Esophagus squamous epithelium (tissue), 5 donors: ENCODE data around the gene SDHB. TPM values are rescaled to one million over a fixed set of nuclear protein-coding genes. Genes with fewer than 3 reads are reported as not detected.

Source experiments
- DNase-seq: peaks from one replicate; lab custom pipeline; 2025; lab: John Stamatoyannopoulos, UW
- H3K27ac ChIP-seq, 4 donors: fragments of 200-600 bp; sonication (generic); one replicate each; pipeline ENCODE4 v1.5.1; 2016 to 2019; ENCODE audit warnings: mild to moderate bottlenecking in 1 of 4
- H3K27me3 ChIP-seq, 4 donors: fragments of 200-600 bp; sonication (generic); 1 replicate in 3 of 4; 2 replicates in 1 of 4; pipeline versions ENCODE4 v1.5.1 to v1.6.0; 2017 to 2021; ENCODE audit warnings: antibody characterized with exemption in 1 of 4
- H3K36me3 ChIP-seq, 3 donors: fragments of 200-600 bp; sonication (generic); one replicate each; pipeline ENCODE4 v1.5.1; 2016 to 2019
- H3K4me1 ChIP-seq, 3 donors: fragments of 200-600 bp; sonication (generic); one replicate each; pipeline ENCODE4 v1.5.1; 2017 to 2019
- H3K4me3 ChIP-seq, 4 donors: fragments of 200-600 bp; sonication (generic); 1 replicate in 3 of 4; 2 replicates in 1 of 4; pipeline ENCODE4 v1.5.1; 2016 to 2019; ENCODE audit warnings: mild to moderate bottlenecking in 2 of 4, moderate library complexity in 1 of 4
- H3K9me3 ChIP-seq, 3 donors: fragments of 200-600 bp; sonication (generic); one replicate each; pipeline ENCODE4 v1.5.1; 2016 to 2019
- POLR2A ChIP-seq, 4 donors: fragments of 450-650 bp; IDR thresholded peaks; one replicate each; pipeline ENCODE4 v1.6.1; 2017; ENCODE audit warnings: antibody characterized with exemption in 4 of 4, mild to moderate bottlenecking in 4 of 4, moderate library complexity in 3 of 4
- WGBS, 2 donors: methylation state at CpG; one replicate each; pipeline ENCODE4 v1.1.5; 2018; 5-methylcytosine and 5-hydroxymethylcytosine counted together
- intact Hi-C: fragments of 100-400 bp; cut with DNase I; formaldehyde crosslinking; loops from one replicate; pipeline ENCODE4 v1.15.0; 2022
- total RNA-seq, 4 donors: library from RNA; depleted of rRNA; stranded (reverse); fragments of >200 nt; gene quantifications; one replicate each; pipeline ENCODE4 v1.1.0, GENCODE V29; 2016
- TF ChIP-seq, protein P1 (sequence below), 6 experiments: fragments of 450-650 bp in 4 of 6; fragments of 200-600 bp in 2 of 6; sonication (generic) in 2 of 6; IDR thresholded peaks; one replicate each; pipeline ENCODE4 v1.5.1; 2016 to 2019; ENCODE audit warnings: antibody characterized with exemption in 6 of 6, mild to moderate bottlenecking in 4 of 6, moderate library complexity in 4 of 6
- donor health status: DM: yes; HTN: yes; CAD: no.

SDHB gene
- total RNA-seq, 4 donors from 2014 or later = 78.4 to 137 (median 119) TPM

DNA sequence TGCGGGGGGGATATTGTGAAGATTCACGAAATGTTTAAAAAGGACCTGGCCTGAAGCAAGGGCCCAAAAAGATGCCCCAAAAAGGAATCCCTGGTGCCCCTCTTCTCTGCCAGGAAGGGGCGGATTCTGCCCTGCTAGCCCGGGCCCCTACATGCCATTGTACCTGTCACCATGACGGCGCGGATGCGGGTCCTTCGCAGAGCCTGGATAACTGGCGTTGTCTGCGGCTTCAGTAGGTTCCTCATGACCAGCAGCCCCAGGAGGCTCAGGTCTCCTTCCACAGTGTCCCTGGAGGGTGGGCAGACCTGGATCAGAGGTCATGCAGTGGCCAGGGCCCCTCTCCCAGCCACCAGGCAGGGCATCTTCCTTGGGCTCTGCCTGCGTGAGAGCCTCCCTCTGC, 62.3 kb downstream of the SDHB start:
- intact Hi-C loops = no loop called here
- no peak for TF ChIP-seq POLR2A (IDR thresholded peaks at IDR 0.05)
- TF ChIP-seq, protein P1, sequence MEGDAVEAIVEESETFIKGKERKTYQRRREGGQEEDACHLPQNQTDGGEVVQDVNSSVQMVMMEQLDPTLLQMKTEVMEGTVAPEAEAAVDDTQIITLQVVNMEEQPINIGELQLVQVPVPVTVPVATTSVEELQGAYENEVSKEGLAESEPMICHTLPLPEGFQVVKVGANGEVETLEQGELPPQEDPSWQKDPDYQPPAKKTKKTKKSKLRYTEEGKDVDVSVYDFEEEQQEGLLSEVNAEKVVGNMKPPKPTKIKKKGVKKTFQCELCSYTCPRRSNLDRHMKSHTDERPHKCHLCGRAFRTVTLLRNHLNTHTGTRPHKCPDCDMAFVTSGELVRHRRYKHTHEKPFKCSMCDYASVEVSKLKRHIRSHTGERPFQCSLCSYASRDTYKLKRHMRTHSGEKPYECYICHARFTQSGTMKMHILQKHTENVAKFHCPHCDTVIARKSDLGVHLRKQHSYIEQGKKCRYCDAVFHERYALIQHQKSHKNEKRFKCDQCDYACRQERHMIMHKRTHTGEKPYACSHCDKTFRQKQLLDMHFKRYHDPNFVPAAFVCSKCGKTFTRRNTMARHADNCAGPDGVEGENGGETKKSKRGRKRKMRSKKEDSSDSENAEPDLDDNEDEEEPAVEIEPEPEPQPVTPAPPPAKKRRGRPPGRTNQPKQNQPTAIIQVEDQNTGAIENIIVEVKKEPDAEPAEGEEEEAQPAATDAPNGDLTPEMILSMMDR (IDR thresholded peaks at IDR 0.05) = no peak
- WGBS, 2 donors = 98% methylated on average over 10 to 11 of the region's 12 CpGs
- peaks cover 0 to 10% (median 0%) of the 10 kb centered on the region in 3 donors for H3K4me1 ChIP-seq
- no peak overlapping the region for H3K4me3 ChIP-seq
- no peaks in the 10 kb centered on the region for H3K27me3 ChIP-seq
- no peak for DNase-seq
- H3K27ac ChIP-seq = no peak overlapping the region
- H3K9me3 ChIP-seq = no peaks in the 10 kb centered on the region
- peaks cover 6 to 91% (median 13%) of the 10 kb centered on the region in 3 donors for H3K36me3 ChIP-seq

DNA sequence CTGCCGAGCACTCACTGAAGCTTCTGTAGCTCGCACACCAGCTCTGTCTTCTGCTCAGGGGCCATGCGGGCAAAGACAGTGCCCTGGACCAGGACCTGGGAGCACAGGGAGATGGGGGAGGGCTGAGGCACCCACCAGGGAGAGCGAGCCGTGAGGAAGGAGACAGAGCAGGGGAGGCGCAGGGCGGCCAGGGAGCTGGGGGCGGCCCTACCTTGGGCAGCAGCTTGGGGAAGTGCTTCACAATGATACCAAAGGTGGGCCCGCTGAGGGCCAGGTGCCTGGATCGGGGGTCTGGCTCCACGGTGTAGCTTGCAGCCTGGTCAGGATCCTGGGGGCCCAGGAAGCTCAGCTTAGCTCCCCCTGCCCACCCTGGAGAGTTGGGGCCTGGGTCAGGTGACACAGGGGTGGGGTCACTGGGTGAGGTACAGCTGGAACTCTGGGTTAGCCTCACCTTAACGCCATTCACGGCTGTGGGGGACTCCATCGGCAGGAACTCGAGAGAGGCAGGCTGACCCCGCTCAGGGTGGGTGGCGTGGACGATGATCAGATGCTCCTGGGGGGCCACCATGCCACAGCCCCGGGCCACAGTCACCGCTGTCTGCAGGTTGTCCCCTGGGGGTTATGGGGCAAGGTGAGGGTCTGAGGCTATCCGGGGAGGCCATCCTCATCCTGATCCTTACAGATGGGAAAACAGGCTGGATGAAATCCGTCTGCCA, 64.0 kb downstream of the SDHB start:
- TF ChIP-seq POLR2A (IDR thresholded peaks at IDR 0.05) = no peak
- H3K27ac ChIP-seq = no peak overlapping the region
- 88 to 92% methylated on average over 5 to 16 of the region's 22 CpGs for WGBS, 2 donors

DNA sequence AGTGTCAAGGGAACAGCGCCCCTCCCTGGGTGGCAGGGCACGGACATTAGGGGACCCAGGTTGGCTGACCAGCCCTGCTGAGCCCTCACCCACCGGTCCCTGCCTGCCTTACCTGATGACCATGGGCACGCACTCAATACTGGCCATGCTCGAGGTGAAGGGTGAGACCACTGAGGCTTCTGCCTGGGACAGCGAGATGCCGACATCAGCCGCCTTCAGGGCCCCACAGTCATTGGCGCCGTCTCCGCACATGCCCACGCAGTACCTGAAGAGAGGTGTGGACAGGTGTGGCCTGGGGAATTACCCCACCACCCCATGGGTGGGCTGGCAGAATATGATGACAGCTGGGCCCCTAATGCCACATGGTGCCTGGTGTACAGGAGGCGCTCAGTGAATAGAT, 65.6 kb downstream of the SDHB start:
- no peaks in the 10 kb centered on the region for H3K9me3 ChIP-seq
- TF ChIP-seq, protein P1 (IDR thresholded peaks at IDR 0.05) = no peak
- no peak for TF ChIP-seq POLR2A (IDR thresholded peaks at IDR 0.05)
- H3K4me3 ChIP-seq = no peak overlapping the region
- no peak for DNase-seq
- H3K4me1 ChIP-seq = peaks cover 6 to 15% (median 9%) of the 10 kb centered on the region in 3 donors
- no peak overlapping the region for H3K27ac ChIP-seq
- intact Hi-C loops = no loop called here
- 83 to 91% methylated on average over 3 to 11 of the region's 13 CpGs for WGBS, 2 donors
- H3K27me3 ChIP-seq = no peaks in the 10 kb centered on the region
- H3K36me3 ChIP-seq = peaks cover 6 to 77% (median 13%) of the 10 kb centered on the region in 3 donors

More for the DNA sequence above, 64.0 kb downstream of the SDHB start:
- Histone ChIP-seq H3K27me3 (no peaks in the 10 kb centered on the region), H3K9me3 (no peaks in the 10 kb centered on the region), H3K4me3 (no peak overlapping the region), H3K36me3 (peaks cover 6 to 84% (median 13%) of the 10 kb centered on the region in 3 donors), H3K4me1 (peaks cover under 1 to 8% (median 2%) of the 10 kb centered on the region in 3 donors)
- no peak for DNase-seq
- intact Hi-C loops = no loop called here

DNA sequence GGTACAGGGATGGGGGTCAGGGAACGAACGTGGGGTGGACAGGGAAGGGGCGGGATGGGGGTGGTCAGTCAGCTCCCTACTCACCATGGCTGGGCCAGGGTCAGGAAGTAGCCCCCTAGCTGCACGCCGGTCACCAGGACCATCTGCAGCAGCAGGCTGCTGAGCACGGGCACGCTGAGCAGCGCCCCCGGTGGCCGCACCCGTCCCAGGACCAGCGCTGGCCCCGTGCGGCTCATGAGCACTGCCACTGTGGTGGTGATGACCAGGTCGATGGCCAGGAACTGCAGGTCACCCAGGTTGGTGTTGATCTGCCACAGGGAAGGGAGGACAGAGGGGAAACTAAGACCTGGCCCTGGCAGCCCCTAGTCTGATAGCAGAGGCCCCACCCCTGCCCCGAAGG, 66.9 kb downstream of the SDHB start:
- TF ChIP-seq, protein P1 (IDR thresholded peaks at IDR 0.05) = peak in 2 of 6 experiments; percentile 14 to 33
- no peak for TF ChIP-seq POLR2A (IDR thresholded peaks at IDR 0.05)
- WGBS, 2 donors = 40 to 75% methylated on average over 1 to 6 of the region's 16 CpGs
- H3K4me1 ChIP-seq = peaks cover 6 to 15% (median 9%) of the 10 kb centered on the region in 3 donors
- no peaks in the 10 kb centered on the region for H3K27me3 ChIP-seq
- no peak for DNase-seq
- H3K4me3 ChIP-seq = no peak overlapping the region
- intact Hi-C loops = no loop called here
- no peaks in the 10 kb centered on the region for H3K9me3 ChIP-seq
- H3K27ac ChIP-seq = no peak overlapping the region
- H3K36me3 ChIP-seq = peaks cover 6 to 65% (median 13%) of the 10 kb centered on the region in 3 donors

DNA sequence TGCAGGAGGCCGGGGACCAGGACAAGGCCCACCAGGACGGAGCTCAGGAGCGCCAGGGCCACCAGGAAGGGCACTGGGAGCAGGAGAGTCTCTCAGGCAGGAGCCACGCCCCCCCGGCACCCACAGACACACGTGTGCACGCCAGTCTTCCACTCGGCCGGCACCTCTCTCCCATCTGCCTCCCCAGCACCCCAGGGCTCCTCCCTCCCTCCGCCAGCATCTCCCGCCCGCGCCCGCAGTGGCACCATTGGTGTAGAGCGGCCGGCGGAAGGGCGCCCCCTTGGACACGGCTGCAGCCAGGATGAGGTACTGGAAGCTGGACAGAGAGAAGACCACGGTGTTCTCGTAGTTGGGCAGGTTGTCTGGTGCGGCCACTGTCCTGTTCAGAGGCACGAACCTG, 67.3 kb downstream of the SDHB start:
- Histone ChIP-seq H3K4me3 (no peak overlapping the region), H3K9me3 (no peaks in the 10 kb centered on the region), H3K27me3 (peaks cover 0 to under 1% (median 0%) of the 10 kb centered on the region in 4 donors), H3K27ac (no peak overlapping the region), H3K4me1 (peaks cover 6 to 15% (median 9%) of the 10 kb centered on the region in 3 donors), H3K36me3 (peaks cover 6 to 61% (median 13%) of the 10 kb centered on the region in 3 donors)
- TF ChIP-seq POLR2A (IDR thresholded peaks at IDR 0.05) = no peak
- TF ChIP-seq, protein P1 (IDR thresholded peaks at IDR 0.05) = no peak
- WGBS, 2 donors = 81 to 83% methylated on average over 10 to 11 of the region's 23 CpGs
- no peak for DNase-seq
- intact Hi-C loops = no loop called here
